Ovary (tissue), 3 donors: ENCODE results near the gene SLC12A6.

Source experiments
- EP300 ChIP-seq: sonication (generic); formaldehyde crosslinking; IDR thresholded peaks from one replicate; pipeline ENCODE4 v1.6.1; 2017; ENCODE audit warnings: antibody characterized with exemption
- POLR2A ChIP-seq: fragments of 450-650 bp; IDR thresholded peaks from one replicate; pipeline ENCODE4 v1.6.1; 2017; ENCODE audit warnings: antibody characterized with exemption, mild to moderate bottlenecking, moderate library complexity
- TF ChIP-seq, protein P1 (sequence below), 3 donors: fragments of 450-650 bp in 2 of 3; fragments of 200-600 bp in 1 of 3; IDR thresholded peaks; one replicate each; pipeline versions ENCODE4 v1.5.1 to v1.8.0; 2016 to 2022; ENCODE audit warnings: antibody characterized with exemption in 3 of 3, mild to moderate bottlenecking in 1 of 3
- donor health status: DM: no; HTN: no; CAD: no.

DNA sequence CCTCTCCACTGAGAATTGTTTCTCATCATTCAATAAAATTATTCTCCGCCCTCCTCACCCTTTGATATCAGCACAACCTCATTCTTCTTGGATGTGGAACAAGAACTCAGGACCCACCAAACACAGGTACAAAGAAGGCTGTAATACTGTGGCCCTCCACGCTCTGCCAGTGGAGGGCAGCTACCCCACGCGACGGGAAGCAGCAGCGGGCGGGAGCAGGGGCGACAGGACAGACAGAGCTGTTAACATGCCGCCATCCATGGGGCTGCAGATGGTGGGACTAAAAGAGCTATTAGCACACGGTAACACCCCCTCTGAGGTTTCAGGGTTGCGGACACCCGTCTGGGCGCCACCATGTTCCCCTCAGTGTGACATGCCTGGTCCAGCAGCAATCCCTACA, 75.2 kb downstream of the SLC12A6 start:
- TF ChIP-seq POLR2A (no peak), EP300 (no peak)
- TF ChIP-seq, protein P1, sequence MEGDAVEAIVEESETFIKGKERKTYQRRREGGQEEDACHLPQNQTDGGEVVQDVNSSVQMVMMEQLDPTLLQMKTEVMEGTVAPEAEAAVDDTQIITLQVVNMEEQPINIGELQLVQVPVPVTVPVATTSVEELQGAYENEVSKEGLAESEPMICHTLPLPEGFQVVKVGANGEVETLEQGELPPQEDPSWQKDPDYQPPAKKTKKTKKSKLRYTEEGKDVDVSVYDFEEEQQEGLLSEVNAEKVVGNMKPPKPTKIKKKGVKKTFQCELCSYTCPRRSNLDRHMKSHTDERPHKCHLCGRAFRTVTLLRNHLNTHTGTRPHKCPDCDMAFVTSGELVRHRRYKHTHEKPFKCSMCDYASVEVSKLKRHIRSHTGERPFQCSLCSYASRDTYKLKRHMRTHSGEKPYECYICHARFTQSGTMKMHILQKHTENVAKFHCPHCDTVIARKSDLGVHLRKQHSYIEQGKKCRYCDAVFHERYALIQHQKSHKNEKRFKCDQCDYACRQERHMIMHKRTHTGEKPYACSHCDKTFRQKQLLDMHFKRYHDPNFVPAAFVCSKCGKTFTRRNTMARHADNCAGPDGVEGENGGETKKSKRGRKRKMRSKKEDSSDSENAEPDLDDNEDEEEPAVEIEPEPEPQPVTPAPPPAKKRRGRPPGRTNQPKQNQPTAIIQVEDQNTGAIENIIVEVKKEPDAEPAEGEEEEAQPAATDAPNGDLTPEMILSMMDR (IDR thresholded peaks at IDR 0.05), result no peak
